ENCODE measurements around the gene TXNDC16.

TXNDC16 gene

GRCh38 chr14:52551696-52552062, 626 bp downstream of the TXNDC16 start:
- H3K9me2 ChIP-seq (replicated peaks; ENCODE audit: control insufficient read depth, low read length), result no peaks in the 10 kb centered on the region
- peaks cover 20% of the 10 kb centered on the region for H3K36me3 ChIP-seq (ENCODE audit: control insufficient read depth, low read length)
- peak overlapping the region; percentile 67 for H3K27ac ChIP-seq (ENCODE audit: low read depth, low read length)
- peaks cover 3% of the 10 kb centered on the region; the same call in 1 of the 2 replicates for H3F3A ChIP-seq (ENCODE audit: control insufficient read depth, insufficient read depth)
- peaks cover 51% of the 10 kb centered on the region for H3K4me1 ChIP-seq (ENCODE audit: control insufficient read depth, low read length)
- peak overlapping the region; percentile 84 for H3K4me3 ChIP-seq (ENCODE audit: low read length)
- peak overlapping the region; percentile 92 for H3K4me2 ChIP-seq (ENCODE audit: low read length)
- H3K27me3 ChIP-seq (ENCODE audit: control insufficient read depth, low read length), result no peaks in the 10 kb centered on the region
- H3K9me3 ChIP-seq (ENCODE audit: control insufficient read depth, insufficient read depth, low read length), result no peaks in the 10 kb centered on the region
- H3K79me2 ChIP-seq (ENCODE audit: control insufficient read depth, low read length), result peaks cover 53% of the 10 kb centered on the region
- H4K20me1 ChIP-seq (ENCODE audit: control insufficient read depth, insufficient read depth, low read depth, low read length), result no peaks in the 10 kb centered on the region
- TF ChIP-seq EZH2phosphoT487 (IDR thresholded peaks at IDR 0.05; ENCODE audit: borderline replicate concordance, low read length) (no peak), CTCF (IDR thresholded peaks at IDR 0.05; ENCODE audit: low read depth, low read length, poor library complexity, severe bottlenecking) (peak; percentile 70)

GRCh38 chr14:52551205-52551604, 1.1 kb downstream of the TXNDC16 start:
- H3K4me1 ChIP-seq (ENCODE audit: control insufficient read depth, low read length), result peaks cover 56% of the 10 kb centered on the region
- TF ChIP-seq EZH2phosphoT487 (IDR thresholded peaks at IDR 0.05; ENCODE audit: borderline replicate concordance, low read length) (no peak), CTCF (IDR thresholded peaks at IDR 0.05; ENCODE audit: low read depth, low read length, poor library complexity, severe bottlenecking) (no peak)
- peaks cover 57% of the 10 kb centered on the region for H3K79me2 ChIP-seq (ENCODE audit: control insufficient read depth, low read length)
- H3F3A ChIP-seq (ENCODE audit: control insufficient read depth, insufficient read depth), result peaks cover 3% of the 10 kb centered on the region; the same call in 1 of the 2 replicates
- no peaks in the 10 kb centered on the region for H3K27me3 ChIP-seq (ENCODE audit: control insufficient read depth, low read length)
- H3K9me3 ChIP-seq (ENCODE audit: control insufficient read depth, insufficient read depth, low read length), result no peaks in the 10 kb centered on the region
- H3K36me3 ChIP-seq (ENCODE audit: control insufficient read depth, low read length), result peaks cover 20% of the 10 kb centered on the region
- H3K4me3 ChIP-seq (ENCODE audit: low read length), result peak overlapping the region; percentile 84
- H3K4me2 ChIP-seq (ENCODE audit: low read length), result peak overlapping the region; percentile 92
- peak overlapping the region; percentile 67 for H3K27ac ChIP-seq (ENCODE audit: low read depth, low read length)
- no peaks in the 10 kb centered on the region for H4K20me1 ChIP-seq (ENCODE audit: control insufficient read depth, insufficient read depth, low read depth, low read length)
- H3K9me2 ChIP-seq (replicated peaks; ENCODE audit: control insufficient read depth, low read length), result no peaks in the 10 kb centered on the region

- Histone ChIP-seq H3K79me2 (ENCODE audit: control insufficient read depth, low read length) (peaks cover 63% of the 10 kb centered on the region), H3K4me1 (ENCODE audit: control insufficient read depth, low read length) (peaks cover 61% of the 10 kb centered on the region), H3K4me2 (ENCODE audit: low read length) (peak overlapping the region; percentile 92), H3K27ac (ENCODE audit: low read depth, low read length) (peak overlapping the region; percentile 67), H3K36me3 (ENCODE audit: control insufficient read depth, low read length) (peaks cover 20% of the 10 kb centered on the region), H3K9me3 (ENCODE audit: control insufficient read depth, insufficient read depth, low read length) (no peaks in the 10 kb centered on the region), H3K9me2 (replicated peaks; ENCODE audit: control insufficient read depth, low read length) (no peaks in the 10 kb centered on the region), H3F3A (ENCODE audit: control insufficient read depth, insufficient read depth) (peaks cover 3% of the 10 kb centered on the region; the same call in 1 of the 2 replicates), H4K20me1 (ENCODE audit: control insufficient read depth, insufficient read depth, low read depth, low read length) (no peaks in the 10 kb centered on the region), H3K27me3 (ENCODE audit: control insufficient read depth, low read length) (no peaks in the 10 kb centered on the region), H3K4me3 (ENCODE audit: low read length) (peak overlapping the region; percentile 84)
- TF ChIP-seq EZH2phosphoT487 (IDR thresholded peaks at IDR 0.05; ENCODE audit: borderline replicate concordance, low read length), result no peak
- TF ChIP-seq CTCF (IDR thresholded peaks at IDR 0.05; ENCODE audit: low read depth, low read length, poor library complexity, severe bottlenecking), result no peak
Observed at GRCh38 chr14:52550661-52551060, 1.6 kb downstream of the TXNDC16 start.

Data from DOHH2 (cell line).